Mucosa of stomach (tissue), 1 donor: ENCODE results near the gene SLCO2B1.

Experiments
- H3K27me3 ChIP-seq: one replicate; pipeline ENCODE4 v1.7.0; 2013; ENCODE audit warnings: mild to moderate bottlenecking, low read length; ENCODE audit not compliant: control insufficient read depth, insufficient read depth
- H3K36me3 ChIP-seq: one replicate; pipeline ENCODE4 v1.7.0; 2013; ENCODE audit warnings: low read length; ENCODE audit not compliant: control insufficient read depth, insufficient read depth
- H3K4me1 ChIP-seq: one replicate; pipeline ENCODE4 v1.7.0; 2013; ENCODE audit warnings: mild to moderate bottlenecking, low read length; ENCODE audit not compliant: control insufficient read depth, insufficient read depth
- H3K4me3 ChIP-seq: one replicate; pipeline ENCODE4 v1.7.0; 2013; ENCODE audit warnings: low read length
- H3K9ac ChIP-seq: one replicate; pipeline ENCODE4 v1.7.0; 2013; ENCODE audit warnings: mild to moderate bottlenecking, low read length, moderate library complexity
- H3K9me3 ChIP-seq: one replicate; pipeline ENCODE4 v1.7.0; 2013; ENCODE audit warnings: mild to moderate bottlenecking, low read length, moderate library complexity; ENCODE audit not compliant: control insufficient read depth
- donor health status: Pancreatic carcinoma.

SLCO2B1 gene

DNA sequence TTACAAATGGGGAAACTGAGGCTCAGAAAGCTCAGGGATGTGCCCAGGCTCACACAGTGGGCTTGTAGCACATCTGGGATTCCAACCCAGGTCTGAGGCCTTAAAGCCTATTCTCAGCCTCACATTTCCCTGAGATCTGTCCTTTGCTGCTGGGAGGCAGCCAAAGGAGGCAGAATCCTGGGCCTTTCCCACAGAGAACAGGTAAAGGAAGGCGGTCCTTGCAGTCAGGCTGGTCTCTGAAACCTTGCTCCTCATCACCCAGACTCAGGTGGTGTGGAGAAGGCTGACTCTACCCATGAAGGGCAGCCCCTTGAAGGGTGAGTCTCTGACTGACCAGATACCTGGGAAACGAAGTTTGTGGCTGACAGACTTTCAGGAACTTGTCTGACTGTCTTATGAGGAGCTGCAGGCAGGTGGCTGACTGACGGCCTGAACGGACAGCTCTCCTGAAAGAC, 7.8 kb downstream of the SLCO2B1 start:
- H3K4me1 ChIP-seq: peaks cover 76% of the 10 kb centered on the region

DNA sequence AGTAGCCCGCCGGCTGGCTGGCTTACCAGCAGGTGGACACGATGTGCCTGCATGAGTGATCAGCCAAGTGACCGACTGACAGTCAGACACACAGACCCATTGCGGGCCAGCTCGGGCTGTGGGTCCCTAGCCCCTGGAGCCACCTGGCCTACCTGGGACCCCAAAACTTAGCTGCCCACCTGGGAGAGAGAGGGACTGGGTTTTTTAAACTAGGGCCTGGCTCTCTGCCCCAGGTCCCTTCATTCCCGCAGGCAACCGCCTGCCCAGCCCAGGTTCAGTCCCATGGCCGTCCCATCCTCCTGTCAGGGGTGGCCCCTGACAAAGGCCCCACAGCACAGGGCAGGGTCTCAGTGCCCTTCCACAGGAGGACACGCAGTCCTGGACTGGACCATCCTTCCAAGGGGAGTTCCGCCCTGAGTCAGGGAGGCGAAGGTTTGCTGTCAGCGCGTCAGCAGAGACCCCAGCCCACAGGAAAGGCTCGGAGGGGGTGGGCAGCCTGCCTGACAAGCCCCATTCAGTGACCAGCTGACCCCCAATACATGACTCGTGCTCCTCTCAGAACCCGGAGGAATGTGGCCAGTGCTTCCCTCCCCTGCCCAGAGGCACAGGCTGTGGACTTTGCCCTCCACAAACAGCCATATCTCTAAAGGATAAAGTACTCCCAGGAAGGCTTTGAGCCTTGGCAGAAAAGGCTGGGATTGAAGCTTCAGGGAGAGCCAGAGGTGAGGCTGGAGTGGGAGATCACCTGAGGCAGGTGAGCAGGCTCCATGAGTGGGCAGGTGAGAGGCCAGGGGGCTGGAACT, 8.4 kb downstream of the SLCO2B1 start:
- H3K36me3 ChIP-seq: no peaks in the 10 kb centered on the region
- peak overlapping the region; percentile 36 for H3K9ac ChIP-seq
- H3K27me3 ChIP-seq: no peaks in the 10 kb centered on the region
- peak overlapping the region; percentile 35 for H3K4me3 ChIP-seq
- H3K9me3 ChIP-seq: no peaks in the 10 kb centered on the region
- peaks cover 78% of the 10 kb centered on the region for H3K4me1 ChIP-seq

More for the DNA sequence above, 7.8 kb downstream of the SLCO2B1 start:
- peak overlapping the region; percentile 36 for H3K9ac ChIP-seq
- H3K36me3 ChIP-seq: no peaks in the 10 kb centered on the region
- H3K27me3 ChIP-seq: no peaks in the 10 kb centered on the region
- no peak overlapping the region for H3K4me3 ChIP-seq
- no peaks in the 10 kb centered on the region for H3K9me3 ChIP-seq

DNA sequence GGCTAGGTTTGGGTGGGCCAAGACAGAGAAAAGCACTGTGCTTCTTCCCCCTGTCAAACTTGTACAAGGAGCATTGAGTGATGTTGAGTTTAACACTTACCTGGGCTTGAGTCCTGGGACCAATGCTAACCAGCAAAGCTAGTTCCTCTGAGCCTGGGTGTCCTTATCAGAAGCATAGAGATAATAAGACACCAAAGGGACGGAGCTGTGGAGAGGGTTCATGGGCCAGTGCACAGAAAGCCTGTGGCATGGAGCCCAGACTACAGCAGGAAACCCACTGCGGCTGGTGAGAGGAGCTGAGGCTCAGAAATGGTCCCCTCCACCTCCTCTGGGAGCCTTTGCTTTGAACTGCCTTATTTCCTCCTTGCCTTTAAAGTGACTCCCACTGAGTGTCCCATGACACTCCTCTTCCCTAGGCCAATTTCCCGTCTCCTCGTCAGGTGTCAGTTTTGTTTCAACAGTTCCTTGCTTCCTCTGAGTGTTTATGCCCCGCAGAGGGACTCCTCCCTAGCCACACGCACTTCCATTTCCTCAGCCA, 9.4 kb downstream of the SLCO2B1 start:
- peaks cover 69% of the 10 kb centered on the region for H3K4me1 ChIP-seq

DNA sequence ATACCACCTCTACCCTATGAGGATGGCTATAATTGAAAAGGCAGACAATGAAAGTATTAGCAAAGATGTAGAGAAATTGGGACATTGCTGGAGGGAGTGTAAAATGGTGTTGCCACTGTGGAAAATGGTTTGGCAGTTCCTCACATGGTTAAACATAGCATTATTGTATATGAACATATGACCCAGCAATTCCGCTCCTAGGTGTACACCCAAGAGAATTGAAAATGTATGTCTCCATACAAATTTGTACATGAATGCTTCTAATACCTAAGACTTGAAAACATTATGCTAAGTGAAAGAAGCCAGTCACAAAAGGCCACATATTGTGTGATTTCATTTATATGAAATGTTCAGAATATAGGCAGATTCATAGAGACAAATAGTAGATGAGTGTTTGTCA, 10.0 kb downstream of the SLCO2B1 start:
- Histone ChIP-seq H3K4me3 (no peak overlapping the region), H3K27me3 (no peaks in the 10 kb centered on the region), H3K9ac (no peak overlapping the region), H3K4me1 (peaks cover 63% of the 10 kb centered on the region), H3K36me3 (no peaks in the 10 kb centered on the region), H3K9me3 (no peaks in the 10 kb centered on the region)

More for the DNA sequence above, 9.4 kb downstream of the SLCO2B1 start:
- no peaks in the 10 kb centered on the region for H3K36me3 ChIP-seq
- no peaks in the 10 kb centered on the region for H3K27me3 ChIP-seq
- no peaks in the 10 kb centered on the region for H3K9me3 ChIP-seq
- H3K4me3 ChIP-seq: peak overlapping the region; percentile 35
- peak overlapping the region; percentile 42 for H3K9ac ChIP-seq

DNA sequence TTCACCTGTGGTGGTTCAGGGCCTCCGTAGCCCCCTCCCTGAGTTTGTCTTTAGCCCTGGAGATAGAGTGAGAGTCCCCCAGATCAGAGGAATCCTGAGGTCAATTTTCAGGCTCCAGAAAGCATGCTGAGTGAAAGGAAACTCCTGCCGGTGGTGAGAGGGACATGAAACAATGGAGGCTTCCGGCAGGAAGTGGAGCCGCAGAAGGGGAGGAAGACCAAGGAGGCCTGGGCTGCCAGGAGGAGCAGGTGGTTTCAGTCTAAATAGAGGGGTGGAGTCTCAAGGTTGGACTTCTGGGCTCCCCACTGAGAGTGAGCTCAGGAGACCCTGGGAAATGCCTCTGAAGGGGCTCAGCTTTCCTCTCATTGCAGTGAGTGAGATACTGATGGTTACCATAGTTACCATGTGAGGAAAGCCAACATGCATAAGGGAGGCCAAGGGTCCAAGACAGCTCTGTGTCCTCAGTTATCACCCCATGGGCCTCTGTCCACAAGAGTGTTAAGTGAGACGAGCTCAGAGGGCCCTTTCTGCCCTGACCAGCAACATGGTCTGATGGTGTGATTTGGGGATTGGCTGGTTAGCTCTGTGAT, 10.7 kb downstream of the SLCO2B1 start:
- Histone ChIP-seq H3K4me3 (no peak overlapping the region), H3K4me1 (peaks cover 56% of the 10 kb centered on the region), H3K9me3 (no peaks in the 10 kb centered on the region), H3K36me3 (no peaks in the 10 kb centered on the region), H3K27me3 (no peaks in the 10 kb centered on the region), H3K9ac (no peak overlapping the region)

DNA sequence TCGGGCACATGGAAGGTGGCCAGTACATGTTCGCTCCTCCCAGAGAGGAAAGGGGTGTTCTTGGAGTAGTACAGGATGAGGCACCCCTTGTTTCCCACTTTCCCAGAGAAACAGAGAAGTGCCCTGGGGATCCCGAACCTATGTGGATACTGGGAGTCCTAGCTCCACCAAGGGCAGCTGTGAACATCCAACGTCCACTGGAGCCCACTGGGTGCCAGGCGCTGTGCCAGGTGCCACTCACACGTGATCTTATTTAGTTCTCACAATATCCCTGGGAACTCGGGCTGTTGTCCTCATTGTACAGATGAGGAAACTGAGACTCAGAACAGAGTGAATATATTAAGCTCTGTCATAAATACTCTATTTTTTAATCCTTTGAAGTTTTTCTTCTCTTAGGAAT, 12.0 kb downstream of the SLCO2B1 start:
- Histone ChIP-seq H3K27me3 (no peaks in the 10 kb centered on the region), H3K36me3 (no peaks in the 10 kb centered on the region), H3K9ac (no peak overlapping the region), H3K4me1 (peaks cover 58% of the 10 kb centered on the region), H3K9me3 (no peaks in the 10 kb centered on the region), H3K4me3 (no peak overlapping the region)

DNA sequence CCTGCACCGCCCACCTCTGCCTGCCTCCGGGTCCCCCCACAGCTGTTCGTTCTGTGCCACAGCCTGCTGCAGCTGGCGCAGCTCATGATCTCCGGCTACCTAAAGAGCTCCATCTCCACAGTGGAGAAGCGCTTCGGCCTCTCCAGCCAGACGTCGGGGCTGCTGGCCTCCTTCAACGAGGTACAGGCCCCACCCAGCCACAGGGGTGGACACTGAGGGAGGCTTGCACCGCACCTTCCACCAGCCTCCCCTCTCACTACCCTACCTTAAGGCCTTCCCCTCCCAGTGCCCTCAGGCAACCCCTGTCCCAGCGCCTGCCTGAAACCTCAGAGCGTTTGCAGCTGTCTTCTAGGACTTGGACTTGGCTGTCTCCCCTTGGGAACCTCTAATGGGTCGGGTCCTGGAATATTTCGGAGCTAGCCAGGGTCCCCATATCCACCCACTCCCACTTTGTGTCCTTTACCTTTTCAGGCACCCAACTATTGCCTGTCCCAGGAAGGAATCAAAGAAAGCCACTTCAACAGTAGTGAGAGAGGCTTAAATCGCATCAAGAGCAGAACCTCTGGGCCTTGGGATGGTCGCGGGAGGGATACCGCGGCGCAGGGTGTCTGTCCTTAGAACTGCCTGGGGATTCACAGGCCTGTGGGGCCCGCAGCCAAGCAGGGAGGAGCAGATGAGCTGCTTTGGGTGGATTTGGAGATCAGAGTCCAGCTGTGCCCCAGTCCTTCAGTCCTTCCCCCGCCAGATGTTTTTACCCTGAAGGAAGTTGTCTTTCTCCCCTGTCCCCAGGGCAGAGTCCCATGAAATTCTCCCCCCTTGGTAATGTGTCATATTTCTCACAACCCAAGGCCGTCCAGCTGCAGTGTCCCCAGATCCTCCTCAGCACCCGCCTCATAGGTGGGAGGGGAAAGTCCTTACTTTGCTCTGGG, 13.3 kb downstream of the SLCO2B1 start:
- H3K27me3 ChIP-seq: no peaks in the 10 kb centered on the region
- peaks cover 58% of the 10 kb centered on the region for H3K4me1 ChIP-seq
- H3K4me3 ChIP-seq: no peak overlapping the region
- H3K9me3 ChIP-seq: no peaks in the 10 kb centered on the region
- no peak overlapping the region for H3K9ac ChIP-seq
- H3K36me3 ChIP-seq: no peaks in the 10 kb centered on the region

DNA sequence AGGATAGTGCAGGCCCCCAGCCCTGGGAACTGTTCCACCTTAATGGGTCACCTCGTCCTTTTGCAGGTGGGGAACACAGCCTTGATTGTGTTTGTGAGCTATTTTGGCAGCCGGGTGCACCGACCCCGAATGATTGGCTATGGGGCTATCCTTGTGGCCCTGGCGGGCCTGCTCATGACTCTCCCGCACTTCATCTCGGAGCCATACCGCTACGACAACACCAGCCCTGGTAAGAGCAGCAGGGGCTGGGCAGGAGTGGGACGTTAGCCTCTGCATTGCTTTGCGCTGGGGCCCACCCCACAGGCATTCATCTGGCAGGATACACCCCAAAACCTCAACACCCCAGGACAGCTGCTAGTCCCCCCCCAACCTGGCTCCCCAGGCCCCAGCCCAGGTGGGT, 14.8 kb downstream of the SLCO2B1 start:
- H3K4me1 ChIP-seq: peaks cover 57% of the 10 kb centered on the region

DNA sequence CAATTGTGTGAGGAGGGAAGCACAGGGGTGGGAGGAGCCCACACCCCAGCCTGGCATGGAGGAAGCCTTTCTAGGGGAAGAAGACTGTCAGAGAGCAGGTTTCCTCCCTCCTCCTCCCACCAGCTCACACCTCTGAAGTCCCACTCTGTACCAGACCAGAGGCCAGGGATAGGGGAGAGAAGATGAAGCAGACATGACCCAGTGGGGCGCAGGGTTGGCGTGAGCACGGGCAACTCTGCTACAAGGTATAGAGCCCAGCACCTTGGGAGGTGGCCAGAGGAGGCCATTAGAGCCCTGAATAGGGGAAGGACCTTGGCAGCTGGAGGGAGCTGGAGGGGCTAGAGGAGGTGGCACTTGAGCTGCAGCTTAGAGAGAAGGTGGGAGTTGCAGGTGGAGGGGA, 15.9 kb downstream of the SLCO2B1 start:
- H3K36me3 ChIP-seq: no peaks in the 10 kb centered on the region
- no peak overlapping the region for H3K9ac ChIP-seq
- no peak overlapping the region for H3K4me3 ChIP-seq
- no peaks in the 10 kb centered on the region for H3K27me3 ChIP-seq
- no peaks in the 10 kb centered on the region for H3K9me3 ChIP-seq
- peaks cover 53% of the 10 kb centered on the region for H3K4me1 ChIP-seq

More for the DNA sequence above, 14.8 kb downstream of the SLCO2B1 start:
- no peaks in the 10 kb centered on the region for H3K36me3 ChIP-seq
- H3K4me3 ChIP-seq: no peak overlapping the region
- no peak overlapping the region for H3K9ac ChIP-seq
- no peaks in the 10 kb centered on the region for H3K27me3 ChIP-seq
- no peaks in the 10 kb centered on the region for H3K9me3 ChIP-seq

DNA sequence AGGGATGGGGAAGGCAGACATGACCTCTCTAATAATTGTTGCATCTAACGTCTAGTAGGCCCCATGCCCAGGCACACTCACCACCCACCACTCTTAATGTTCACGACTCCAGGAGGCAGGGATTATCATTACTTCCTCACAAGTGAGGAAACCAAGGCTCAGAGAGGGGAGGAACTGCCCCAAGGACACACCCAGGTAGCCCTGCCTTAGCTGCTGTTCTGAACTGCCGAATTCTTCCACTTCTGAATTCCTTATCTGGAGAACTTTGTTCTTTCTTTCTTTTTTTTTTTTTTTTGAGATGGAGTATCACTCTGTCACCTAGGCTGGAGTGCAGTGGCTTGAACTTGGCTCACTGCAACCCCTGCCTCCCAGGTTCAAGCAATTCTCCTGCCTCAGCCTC, 16.7 kb downstream of the SLCO2B1 start:
- Histone ChIP-seq H3K36me3 (no peaks in the 10 kb centered on the region), H3K9ac (no peak overlapping the region), H3K4me3 (no peak overlapping the region), H3K9me3 (no peaks in the 10 kb centered on the region), H3K4me1 (peaks cover 45% of the 10 kb centered on the region), H3K27me3 (no peaks in the 10 kb centered on the region)

DNA sequence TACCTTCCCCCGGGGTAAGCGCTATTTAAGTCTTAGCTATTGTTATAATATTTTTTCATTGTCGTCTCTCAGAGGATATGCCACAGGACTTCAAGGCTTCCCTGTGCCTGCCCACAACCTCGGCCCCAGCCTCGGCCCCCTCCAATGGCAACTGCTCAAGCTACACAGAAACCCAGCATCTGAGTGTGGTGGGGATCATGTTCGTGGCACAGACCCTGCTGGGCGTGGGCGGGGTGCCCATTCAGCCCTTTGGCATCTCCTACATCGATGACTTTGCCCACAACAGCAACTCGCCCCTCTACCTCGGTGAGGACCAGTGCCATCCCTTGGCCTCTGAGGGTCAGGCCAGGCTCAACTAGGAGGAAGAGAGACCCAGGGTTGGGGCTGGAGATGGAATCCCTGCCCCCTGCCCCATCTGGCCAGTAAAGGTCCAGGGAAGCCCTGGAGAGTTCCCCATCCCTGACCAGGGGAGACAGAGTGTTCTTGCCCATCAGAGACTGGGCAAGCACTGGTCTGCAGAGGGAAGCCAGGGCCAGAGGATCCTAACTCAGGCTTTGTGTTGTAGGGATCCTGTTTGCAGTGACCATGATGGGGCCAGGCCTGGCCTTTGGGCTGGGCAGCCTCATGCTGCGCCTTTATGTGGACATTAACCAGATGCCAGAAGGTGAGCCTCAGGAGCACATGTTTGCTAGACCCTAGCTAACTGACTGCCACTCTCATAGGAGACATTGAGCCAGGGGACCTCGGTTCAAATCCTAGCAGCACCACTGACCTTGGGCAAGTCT, 18.4 kb downstream of the SLCO2B1 start:
- Histone ChIP-seq H3K9ac (no peak overlapping the region), H3K4me1 (peaks cover 33% of the 10 kb centered on the region), H3K9me3 (no peaks in the 10 kb centered on the region), H3K36me3 (no peaks in the 10 kb centered on the region), H3K27me3 (no peaks in the 10 kb centered on the region), H3K4me3 (no peak overlapping the region)
